Measurements from ENCODE around the gene COX6B2.

Gene COX6B2

GRCh38 chr19:55320844-55321419 is 33.6 kb downstream of the COX6B2 start:
- intact Hi-C loops (cut with DNase I): no loop called here
- no peak for DNase-seq

GRCh38 chr19:55319785-55320184 is 34.7 kb downstream of the COX6B2 start:
- DNase-seq: peak in 8 of 10 donors; percentile 46 to 93 (median 50)
- intact Hi-C loops (cut with DNase I): no loop called here

GRCh38 chr19:55316646-55317045 is 37.9 kb downstream of the COX6B2 start:
- intact Hi-C loops (cut with DNase I): no loop called here
- DNase-seq: no peak

GRCh38 chr19:55315956-55316525 is 38.5 kb downstream of the COX6B2 start:
- intact Hi-C loops (cut with DNase I): no loop called here
- no peak for DNase-seq

- DNase-seq: no peak
- intact Hi-C loops (cut with DNase I): no loop called here
Observed at GRCh38 chr19:55314396-55314795, 40.1 kb downstream of the COX6B2 start.

- no peak for DNase-seq
- intact Hi-C loops (cut with DNase I): no loop called here
Observed at GRCh38 chr19:55312621-55313512, 41.7 kb downstream of the COX6B2 start.

GRCh38 chr19:55311797-55312196 is 42.7 kb downstream of the COX6B2 start:
- DNase-seq: no peak
- intact Hi-C loops (cut with DNase I): no loop called here

GRCh38 chr19:55311397-55311796 is 43.1 kb downstream of the COX6B2 start:
- no peak for DNase-seq
- intact Hi-C loops (cut with DNase I): no loop called here

- intact Hi-C loops (cut with DNase I): no loop called here
- DNase-seq: no peak
Observed at GRCh38 chr19:55310498-55310897, 44.0 kb downstream of the COX6B2 start.

- intact Hi-C loops (cut with DNase I): no loop called here
- no peak for DNase-seq
Observed at GRCh38 chr19:55309448-55309847, 45.1 kb downstream of the COX6B2 start.

GRCh38 chr19:55308281-55308680 is 46.2 kb downstream of the COX6B2 start:
- intact Hi-C loops (cut with DNase I): no loop called here
- no peak for DNase-seq

GRCh38 chr19:55306712-55307111 is 47.8 kb downstream of the COX6B2 start:
- intact Hi-C loops (cut with DNase I): no loop called here
- no peak for DNase-seq

GRCh38 chr19:55305983-55306562 is 48.4 kb downstream of the COX6B2 start:
- intact Hi-C loops (cut with DNase I): no loop called here
- no peak for DNase-seq

- intact Hi-C loops (cut with DNase I): no loop called here
- no peak for DNase-seq
Observed at GRCh38 chr19:55305491-55305890, 49.0 kb downstream of the COX6B2 start.

GRCh38 chr19:55304980-55305379 is 49.5 kb downstream of the COX6B2 start:
- intact Hi-C loops (cut with DNase I): loop anchor here (5.0 kb wide), 2 partner anchors 32 to 77 kb away; partner anchors contain the start of genes KMT5C and TMEM238
- DNase-seq: no peak

- no peak for DNase-seq
- intact Hi-C loops (cut with DNase I): loop anchor here (5.0 kb wide), 2 partner anchors 33 to 78 kb away; partner anchors contain the start of genes KMT5C and TMEM238
Observed at GRCh38 chr19:55304279-55304978, 50.1 kb downstream of the COX6B2 start.

GRCh38 chr19:55303477-55303876 is 51.0 kb downstream of the COX6B2 start:
- intact Hi-C loops (cut with DNase I): loop anchor here (5.0 kb wide), 2 partner anchors 34 to 79 kb away; partner anchors contain the start of genes KMT5C and TMEM238
- DNase-seq: no peak

GRCh38 chr19:55302318-55302703 is 52.2 kb downstream of the COX6B2 start:
- intact Hi-C loops (cut with DNase I): loop anchor here (5.0 kb wide), 2 partner anchors 35 to 80 kb away; partner anchors contain the start of genes KMT5C and TMEM238
- no peak for DNase-seq

- DNase-seq: peak; percentile 74 to 98 (median 88)
- intact Hi-C loops (cut with DNase I): loop anchor here (5.0 kb wide), 2 partner anchors 36 to 81 kb away; partner anchors contain the start of genes KMT5C and TMEM238
Observed at GRCh38 chr19:55301459-55302317, 52.8 kb downstream of the COX6B2 start.

Measured in posterior cingulate gyrus (tissue), 11 donors.